Stimulated activated CD4-positive, alpha-beta T cell treated with anti-CD3 and anti-CD28 coated beads, Interleukin-4, amount 100 ng/mL, for 48 hours (primary cell): ENCODE results near the gene PER2.
"Not testable (repeated sequence)": the region's sequence is repeated elsewhere in the genome, so short reads cannot be mapped to it uniquely, and the experiment has no call there.

ENCODE experiments used
- DNase-seq, 2 donors: peaks; one replicate each; pipeline ENCODE4 v3.0.0-alpha.2; 2020; ENCODE audit warnings: low read depth in 2 of 2

Gene PER2

GRCh38 chr2:238287737-238288649, at the start of gene PER2:
TSS of gene PER2 (minus strand) at chr2:238288610. CDS start at chr2:238277936, 10,674 bp downstream.
- peak; percentile 19 to 25 for DNase-seq

GRCh38 chr2:238337846-238338245, 49.4 kb upstream of the PER2 start:
- no peak for DNase-seq

- no peak for DNase-seq
Measured at GRCh38 chr2:238336793-238337444, 48.5 kb upstream of the PER2 start.

GRCh38 chr2:238336151-238336550, 47.7 kb upstream of the PER2 start:
- no peak for DNase-seq

GRCh38 chr2:238335591-238335990, 47.2 kb upstream of the PER2 start:
- DNase-seq = not testable (repeated sequence)

GRCh38 chr2:238334885-238335284, 46.5 kb upstream of the PER2 start:
- DNase-seq = no peak

GRCh38 chr2:238331916-238332315, 43.5 kb upstream of the PER2 start:
- no peak for DNase-seq

- no peak for DNase-seq
Measured at GRCh38 chr2:238330391-238330790, 42.0 kb upstream of the PER2 start.

GRCh38 chr2:238327751-238328150, 39.3 kb upstream of the PER2 start:
- no peak for DNase-seq

- DNase-seq = no peak
Measured at GRCh38 chr2:238326801-238327365, 38.5 kb upstream of the PER2 start.

- DNase-seq = no peak
Measured at GRCh38 chr2:238325694-238326093, 37.3 kb upstream of the PER2 start.

- not testable (repeated sequence) for DNase-seq
Measured at GRCh38 chr2:238324248-238324647, 35.8 kb upstream of the PER2 start.

- DNase-seq = no peak
Measured at GRCh38 chr2:238322001-238322411, 33.6 kb upstream of the PER2 start.

- no peak for DNase-seq
Measured at GRCh38 chr2:238321467-238321866, 33.1 kb upstream of the PER2 start.

GRCh38 chr2:238320648-238321281, 32.4 kb upstream of the PER2 start:
- peak in 1 of 2 donors; percentile 5 for DNase-seq

GRCh38 chr2:238320246-238320647, 31.8 kb upstream of the PER2 start, which contains the start of gene TRAF3IP1:
TSS of gene TRAF3IP1 (plus strand) at chr2:238320518. CDS start at chr2:238320663, 145 bp downstream.
- DNase-seq = peak; percentile 75 to 86

- no peak for DNase-seq
Measured at GRCh38 chr2:238315031-238315595, 26.7 kb upstream of the PER2 start.

GRCh38 chr2:238314576-238314975, 26.2 kb upstream of the PER2 start:
- DNase-seq = no peak

- DNase-seq = no peak
Measured at GRCh38 chr2:238313991-238314350, 25.6 kb upstream of the PER2 start.

- no peak for DNase-seq
Measured at GRCh38 chr2:238313289-238313990, 25.0 kb upstream of the PER2 start.

GRCh38 chr2:238310721-238311120, 22.3 kb upstream of the PER2 start:
- not testable (repeated sequence) for DNase-seq
